K562 (cell line): ENCODE measurements around the gene CXCR5.

Experiments
- CTCF ChIP-seq, 3 experiments: IDR thresholded peaks in 2 of 3; conservative IDR thresholded peaks in 1 of 3; 2 replicates each; pipeline ENCODE4 v1.5.1; 2011 to 2012; ENCODE audit warnings: low read length in 3 of 3, mild to moderate bottlenecking in 3 of 3, control low read depth in 2 of 3, improper control_type of control experiment in 1 of 3, inconsistent platforms in 1 of 3, low read depth in 1 of 3, mixed read lengths in 1 of 3, moderate library complexity in 1 of 3; ENCODE audit not compliant: insufficient read depth in 2 of 3
- E2F4 ChIP-seq: sonication (generic); formaldehyde crosslinking; IDR thresholded peaks from 2 replicates; pipeline ENCODE4 v1.8.0; 2022; ENCODE audit warnings: mild to moderate bottlenecking, low read depth, missing genetic modification reagents
- EP300 ChIP-seq: IDR thresholded peaks from 2 replicates; pipeline ENCODE4 v1.6.1; 2012; ENCODE audit warnings: low read length, improper control_type of control experiment
- HDAC6 ChIP-seq: IDR thresholded peaks from 2 replicates; pipeline ENCODE4 v1.6.1; 2012; ENCODE audit warnings: low read depth, mild to moderate bottlenecking, control low read depth, inconsistent platforms, low read length, moderate library complexity
- JUND ChIP-seq, 2 experiments: IDR thresholded peaks; 2 replicates in 1 of 2; 3 replicates in 1 of 2; pipeline ENCODE4 v1.6.1; 2011; ENCODE audit warnings: borderline replicate concordance in 2 of 2, low read depth in 2 of 2, low read length in 2 of 2, improper control_type of control experiment in 1 of 2, missing biosample characterization in 1 of 2, missing genetic modification characterization in 1 of 2, missing genetic modification reagents in 1 of 2
- MNT ChIP-seq, 2 experiments: fragments of 450-650 bp; conservative IDR thresholded peaks; 2 replicates each; pipeline ENCODE4 v1.6.1; 2017; ENCODE audit warnings: mild to moderate bottlenecking in 2 of 2, moderate library complexity in 2 of 2
- POLR2A ChIP-seq: fragments of 450-650 bp; conservative IDR thresholded peaks from 2 replicates; pipeline ENCODE4 v1.6.1; 2016
- RAD21 ChIP-seq, 2 experiments: fragments of 250-450 bp in 1 of 2; fragments of 450-650 bp in 1 of 2; sonication (Bioruptor Pico) in 1 of 2; formaldehyde crosslinking in 1 of 2; IDR thresholded peaks in 1 of 2; conservative IDR thresholded peaks in 1 of 2; 2 replicates each; pipeline versions ENCODE4 v1.4.0 to v1.8.0; 2020 to 2022; ENCODE audit warnings: mild to moderate bottlenecking in 2 of 2, moderate library complexity in 1 of 2
- RFX5 ChIP-seq: IDR thresholded peaks from 2 replicates; pipeline ENCODE4 v1.6.1; 2011; ENCODE audit warnings: low read depth, mild to moderate bottlenecking, improper control_type of control experiment, low read length
- SRF ChIP-seq, 2 experiments: fragments of 250-450, 450-650 bp in 1 of 2; sonication (Bioruptor Pico) in 1 of 2; sonication (generic) in 1 of 2; formaldehyde crosslinking; IDR thresholded peaks; 2 replicates each; pipeline versions ENCODE4 v1.5.0 to v1.5.1; 2020 to 2022; ENCODE audit warnings: mild to moderate bottlenecking in 1 of 2, missing genetic modification reagents in 1 of 2
- TEAD2 ChIP-seq: fragments of 450-650 bp; IDR thresholded peaks from 2 replicates; pipeline ENCODE4 v1.6.1; 2016; ENCODE audit warnings: missing genetic modification characterization, control low read depth, missing compliant biosample characterization

- TF ChIP-seq TEAD2 (tag) (no peak), RAD21 (CRISPR knock-in tag; conservative IDR thresholded peaks at IDR 0.05 in 1 of 2, IDR thresholded peaks at IDR 0.05 in 1 of 2) (no peak), CTCF (IDR thresholded peaks at IDR 0.05 in 2 of 3, conservative IDR thresholded peaks at IDR 0.05 in 1 of 3; ENCODE audit: insufficient read depth in 2 of 3, low read depth in 1 of 3, low read length in 3 of 3) (no peak), HDAC6 (no peak), SRF (CRISPR knock-in tag; IDR thresholded peaks at IDR 0.05) (no peak), EP300 (no peak), MNT (conservative IDR thresholded peaks at IDR 0.05) (no peak), JUND (IDR thresholded peaks at IDR 0.05; ENCODE audit: borderline replicate concordance, low read depth, low read length) (no peak), JUND (tag; IDR thresholded peaks at IDR 0.05; ENCODE audit: borderline replicate concordance, low read depth, low read length) (no peak), POLR2A (no peak), RFX5 (no peak), E2F4 (CRISPR knock-in tag) (no peak)
These were observed 14.1 kb downstream of the CXCR5 start for GRCh38 chr11:118897721-118898310.
